ENCODE data around the gene PDXK. TPM values are rescaled to one million over a fixed set of nuclear protein-coding genes. Genes with fewer than 3 reads are reported as not detected.

PDXK gene
- total and polyA plus RNA-seq, 9 of the 15 experiments (the other 6 are each of a cell fraction or from before 2014, with no cell fraction given): 5.6 to 162 (median 76.5) TPM

DNA sequence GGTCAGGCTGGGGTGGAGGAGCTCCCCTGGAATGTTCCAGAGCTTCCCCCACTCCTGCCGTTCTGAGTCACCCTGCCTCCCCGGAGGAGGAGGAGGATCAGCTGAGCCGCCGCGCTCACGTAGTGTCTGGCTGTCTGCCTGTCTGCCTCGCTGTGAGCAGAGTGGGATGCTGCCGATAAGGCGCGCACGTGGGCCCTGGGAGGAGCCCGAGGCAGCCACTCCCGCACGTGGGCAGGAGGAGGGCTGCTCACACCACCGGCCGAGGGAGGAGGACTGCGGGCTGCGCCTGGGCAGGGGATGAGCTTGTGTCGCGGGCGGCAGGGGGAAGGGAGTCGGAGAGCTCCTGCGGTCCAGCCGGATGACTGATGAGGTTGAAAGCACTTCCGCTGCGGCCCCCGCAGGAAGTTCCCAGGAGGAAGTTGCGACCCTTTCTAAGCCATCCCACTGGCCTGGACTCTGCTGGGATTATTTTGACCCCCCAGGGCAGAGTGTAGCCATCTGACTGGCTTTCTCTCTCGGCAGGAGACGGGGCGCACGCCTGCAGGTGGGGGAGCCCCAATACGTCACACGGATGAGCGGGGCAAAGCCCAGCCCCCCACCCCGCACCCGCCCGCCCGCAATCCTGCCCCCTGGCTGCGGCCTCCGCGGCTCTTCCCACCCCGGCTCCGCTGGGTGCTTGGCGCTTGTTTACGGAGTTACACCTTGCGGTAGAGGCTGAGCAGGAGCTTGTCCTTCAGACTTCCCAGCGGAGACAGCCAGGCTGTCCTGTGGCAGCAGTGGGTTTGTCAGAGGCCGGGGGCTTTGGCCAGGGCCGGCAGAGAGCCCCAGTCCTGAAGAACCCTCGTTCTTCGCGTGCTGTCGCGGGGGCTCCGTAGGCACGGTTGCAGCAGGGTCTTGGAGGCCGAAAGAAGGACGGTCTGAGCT lies 9.8 kb downstream of the PDXK start (continued):
- TF ChIP-seq, protein P1, sequence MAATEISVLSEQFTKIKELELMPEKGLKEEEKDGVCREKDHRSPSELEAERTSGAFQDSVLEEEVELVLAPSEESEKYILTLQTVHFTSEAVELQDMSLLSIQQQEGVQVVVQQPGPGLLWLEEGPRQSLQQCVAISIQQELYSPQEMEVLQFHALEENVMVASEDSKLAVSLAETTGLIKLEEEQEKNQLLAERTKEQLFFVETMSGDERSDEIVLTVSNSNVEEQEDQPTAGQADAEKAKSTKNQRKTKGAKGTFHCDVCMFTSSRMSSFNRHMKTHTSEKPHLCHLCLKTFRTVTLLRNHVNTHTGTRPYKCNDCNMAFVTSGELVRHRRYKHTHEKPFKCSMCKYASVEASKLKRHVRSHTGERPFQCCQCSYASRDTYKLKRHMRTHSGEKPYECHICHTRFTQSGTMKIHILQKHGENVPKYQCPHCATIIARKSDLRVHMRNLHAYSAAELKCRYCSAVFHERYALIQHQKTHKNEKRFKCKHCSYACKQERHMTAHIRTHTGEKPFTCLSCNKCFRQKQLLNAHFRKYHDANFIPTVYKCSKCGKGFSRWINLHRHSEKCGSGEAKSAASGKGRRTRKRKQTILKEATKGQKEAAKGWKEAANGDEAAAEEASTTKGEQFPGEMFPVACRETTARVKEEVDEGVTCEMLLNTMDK (IDR thresholded peaks at IDR 0.05; ENCODE audit: borderline replicate concordance, insufficient read depth, low read depth, low read length, poor library complexity, severe bottlenecking): peak; percentile 81
- no peak for TF ChIP-seq ZKSCAN3 (CRISPR knock-in tag; IDR thresholded peaks at IDR 0.05)
- TF ChIP-seq, protein P2, sequence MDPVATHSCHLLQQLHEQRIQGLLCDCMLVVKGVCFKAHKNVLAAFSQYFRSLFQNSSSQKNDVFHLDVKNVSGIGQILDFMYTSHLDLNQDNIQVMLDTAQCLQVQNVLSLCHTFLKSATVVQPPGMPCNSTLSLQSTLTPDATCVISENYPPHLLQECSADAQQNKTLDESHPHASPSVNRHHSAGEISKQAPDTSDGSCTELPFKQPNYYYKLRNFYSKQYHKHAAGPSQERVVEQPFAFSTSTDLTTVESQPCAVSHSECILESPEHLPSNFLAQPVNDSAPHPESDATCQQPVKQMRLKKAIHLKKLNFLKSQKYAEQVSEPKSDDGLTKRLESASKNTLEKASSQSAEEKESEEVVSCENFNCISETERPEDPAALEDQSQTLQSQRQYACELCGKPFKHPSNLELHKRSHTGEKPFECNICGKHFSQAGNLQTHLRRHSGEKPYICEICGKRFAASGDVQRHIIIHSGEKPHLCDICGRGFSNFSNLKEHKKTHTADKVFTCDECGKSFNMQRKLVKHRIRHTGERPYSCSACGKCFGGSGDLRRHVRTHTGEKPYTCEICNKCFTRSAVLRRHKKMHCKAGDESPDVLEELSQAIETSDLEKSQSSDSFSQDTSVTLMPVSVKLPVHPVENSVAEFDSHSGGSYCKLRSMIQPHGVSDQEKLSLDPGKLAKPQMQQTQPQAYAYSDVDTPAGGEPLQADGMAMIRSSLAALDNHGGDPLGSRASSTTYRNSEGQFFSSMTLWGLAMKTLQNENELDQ (CRISPR knock-in tag; IDR thresholded peaks at IDR 0.05; ENCODE audit: borderline replicate concordance): no peak
- TF ChIP-seq ZSCAN29 (IDR thresholded peaks at IDR 0.05): no peak
- TF ChIP-seq PHB (CRISPR knock-in tag; IDR thresholded peaks at IDR 0.05): no peak
- peak; percentile 96 for TF ChIP-seq SAP30 (IDR thresholded peaks at IDR 0.05; ENCODE audit: borderline replicate concordance, insufficient read depth, low read depth, low read length, poor library complexity, severe bottlenecking)
- TF ChIP-seq, protein P3, sequence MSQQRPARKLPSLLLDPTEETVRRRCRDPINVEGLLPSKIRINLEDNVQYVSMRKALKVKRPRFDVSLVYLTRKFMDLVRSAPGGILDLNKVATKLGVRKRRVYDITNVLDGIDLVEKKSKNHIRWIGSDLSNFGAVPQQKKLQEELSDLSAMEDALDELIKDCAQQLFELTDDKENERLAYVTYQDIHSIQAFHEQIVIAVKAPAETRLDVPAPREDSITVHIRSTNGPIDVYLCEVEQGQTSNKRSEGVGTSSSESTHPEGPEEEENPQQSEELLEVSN (IDR thresholded peaks at IDR 0.05; ENCODE audit: borderline replicate concordance in 1 of 2, extremely low read depth in 1 of 2, insufficient read depth in 1 of 2, insufficient read length in 1 of 2, low read depth in 1 of 2, low read length in 1 of 2, poor library complexity in 1 of 2, severe bottlenecking in 1 of 2): peak; percentile 94 to 97
- no peak for TF ChIP-seq BDP1 (IDR thresholded peaks at IDR 0.05; ENCODE audit: insufficient read depth, insufficient read length)
- TF ChIP-seq, protein P4, sequence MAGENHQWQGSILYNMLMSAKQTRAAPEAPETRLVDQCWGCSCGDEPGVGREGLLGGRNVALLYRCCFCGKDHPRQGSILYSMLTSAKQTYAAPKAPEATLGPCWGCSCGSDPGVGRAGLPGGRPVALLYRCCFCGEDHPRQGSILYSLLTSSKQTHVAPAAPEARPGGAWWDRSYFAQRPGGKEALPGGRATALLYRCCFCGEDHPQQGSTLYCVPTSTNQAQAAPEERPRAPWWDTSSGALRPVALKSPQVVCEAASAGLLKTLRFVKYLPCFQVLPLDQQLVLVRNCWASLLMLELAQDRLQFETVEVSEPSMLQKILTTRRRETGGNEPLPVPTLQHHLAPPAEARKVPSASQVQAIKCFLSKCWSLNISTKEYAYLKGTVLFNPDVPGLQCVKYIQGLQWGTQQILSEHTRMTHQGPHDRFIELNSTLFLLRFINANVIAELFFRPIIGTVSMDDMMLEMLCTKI (IDR thresholded peaks at IDR 0.05; ENCODE audit: partially characterized antibody): no peak
- TF ChIP-seq ZNF778 (CRISPR knock-in tag; IDR thresholded peaks at IDR 0.05): no peak
- TF ChIP-seq ZNF696 (CRISPR knock-in tag; conservative IDR thresholded peaks at IDR 0.05): no peak
- TF ChIP-seq ZBTB1 (CRISPR knock-in tag; IDR thresholded peaks at IDR 0.05; ENCODE audit: borderline replicate concordance, low read depth): peak; percentile 87; the same call in 1 of the 2 replicates
- peak; percentile 92 for TF ChIP-seq ARID1B (IDR thresholded peaks at IDR 0.05)
- peak; percentile 84; the same call in 1 of the 2 replicates for TF ChIP-seq TRIM28 (IDR thresholded peaks at IDR 0.05)
- no peak for TF ChIP-seq MCM7 (IDR thresholded peaks at IDR 0.05)
- TF ChIP-seq ZNF668 (CRISPR knock-in tag; IDR thresholded peaks at IDR 0.05): peak; percentile 49; the same call in 1 of the 2 replicates
- TF ChIP-seq MTF1 (CRISPR knock-in tag; IDR thresholded peaks at IDR 0.05; ENCODE audit: borderline replicate concordance): no peak
- TF ChIP-seq, protein P5, sequence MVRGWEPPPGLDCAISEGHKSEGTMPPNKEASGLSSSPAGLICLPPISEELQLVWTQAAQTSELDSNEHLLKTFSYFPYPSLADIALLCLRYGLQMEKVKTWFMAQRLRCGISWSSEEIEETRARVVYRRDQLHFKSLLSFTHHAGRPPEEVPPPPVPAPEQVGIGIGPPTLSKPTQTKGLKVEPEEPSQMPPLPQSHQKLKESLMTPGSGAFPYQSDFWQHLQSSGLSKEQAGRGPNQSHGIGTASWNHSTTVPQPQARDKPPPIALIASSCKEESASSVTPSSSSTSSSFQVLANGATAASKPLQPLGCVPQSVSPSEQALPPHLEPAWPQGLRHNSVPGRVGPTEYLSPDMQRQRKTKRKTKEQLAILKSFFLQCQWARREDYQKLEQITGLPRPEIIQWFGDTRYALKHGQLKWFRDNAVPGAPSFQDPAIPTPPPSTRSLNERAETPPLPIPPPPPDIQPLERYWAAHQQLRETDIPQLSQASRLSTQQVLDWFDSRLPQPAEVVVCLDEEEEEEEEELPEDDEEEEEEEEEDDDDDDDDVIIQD (CRISPR knock-in tag; IDR thresholded peaks at IDR 0.05): no peak

Data from K562 (cell line).